ENCODE data around the gene MUL1. TPM values are rescaled to one million over a fixed set of nuclear protein-coding genes. Genes with fewer than 3 reads are reported as not detected.

MUL1 gene
- total RNA-seq, 1 donor from 2014 or later, result 34.5 TPM

DNA sequence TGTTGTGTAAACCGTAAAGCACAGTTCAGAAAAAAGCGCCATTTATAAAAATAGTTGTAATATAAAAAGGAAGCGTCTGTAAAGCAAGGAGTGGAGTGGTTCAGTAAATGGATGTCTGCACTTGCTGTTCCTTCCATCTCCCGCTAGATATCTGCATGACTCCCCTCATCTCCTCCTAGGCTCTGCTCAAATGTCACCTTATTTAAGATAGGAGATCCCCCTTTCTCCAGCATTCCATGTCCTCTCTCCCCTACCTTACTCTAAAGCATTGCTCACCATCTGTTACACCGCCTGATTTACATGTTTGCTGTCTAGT, 745 bp downstream of the MUL1 start:
- Histone ChIP-seq H3K4me3 (peak overlapping the region; percentile 95), H3K27ac (peak overlapping the region; percentile 89), H3K27me3 (peaks cover 6% of the 10 kb centered on the region), H3K4me1 (peaks cover 19% of the 10 kb centered on the region), H3K36me3 (peaks cover 14% of the 10 kb centered on the region), H3K9me3 (no peaks in the 10 kb centered on the region)
- intact Hi-C loops (cut with DNase I), result no loop called here
- TF ChIP-seq, protein P1, sequence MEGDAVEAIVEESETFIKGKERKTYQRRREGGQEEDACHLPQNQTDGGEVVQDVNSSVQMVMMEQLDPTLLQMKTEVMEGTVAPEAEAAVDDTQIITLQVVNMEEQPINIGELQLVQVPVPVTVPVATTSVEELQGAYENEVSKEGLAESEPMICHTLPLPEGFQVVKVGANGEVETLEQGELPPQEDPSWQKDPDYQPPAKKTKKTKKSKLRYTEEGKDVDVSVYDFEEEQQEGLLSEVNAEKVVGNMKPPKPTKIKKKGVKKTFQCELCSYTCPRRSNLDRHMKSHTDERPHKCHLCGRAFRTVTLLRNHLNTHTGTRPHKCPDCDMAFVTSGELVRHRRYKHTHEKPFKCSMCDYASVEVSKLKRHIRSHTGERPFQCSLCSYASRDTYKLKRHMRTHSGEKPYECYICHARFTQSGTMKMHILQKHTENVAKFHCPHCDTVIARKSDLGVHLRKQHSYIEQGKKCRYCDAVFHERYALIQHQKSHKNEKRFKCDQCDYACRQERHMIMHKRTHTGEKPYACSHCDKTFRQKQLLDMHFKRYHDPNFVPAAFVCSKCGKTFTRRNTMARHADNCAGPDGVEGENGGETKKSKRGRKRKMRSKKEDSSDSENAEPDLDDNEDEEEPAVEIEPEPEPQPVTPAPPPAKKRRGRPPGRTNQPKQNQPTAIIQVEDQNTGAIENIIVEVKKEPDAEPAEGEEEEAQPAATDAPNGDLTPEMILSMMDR (IDR thresholded peaks at IDR 0.05), result no peak
- ATAC-seq (no peak), DNase-seq (no peak)

DNA sequence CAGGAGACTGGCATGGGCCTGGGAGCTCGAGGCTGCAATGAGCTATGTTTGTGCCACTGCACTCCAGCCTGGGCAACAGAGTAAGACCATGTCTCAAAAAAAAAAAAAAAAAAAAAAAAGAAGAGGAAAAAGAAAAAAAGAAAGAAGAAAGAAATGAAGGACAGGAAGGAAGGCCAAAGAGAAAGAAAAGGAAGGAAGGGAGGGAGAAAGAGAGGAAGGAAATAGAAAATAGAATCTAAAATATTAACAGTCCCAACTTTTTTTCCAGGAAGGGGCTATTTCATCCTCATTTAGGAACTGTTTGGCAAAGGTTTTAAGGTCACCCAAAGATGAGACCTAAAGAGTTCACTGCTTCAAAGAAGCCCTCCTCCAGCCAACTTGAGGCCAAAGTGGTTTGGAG, 2.5 kb downstream of the MUL1 start:
- no peak overlapping the region for H3K27ac ChIP-seq
- H3K4me1 ChIP-seq, result peaks cover 19% of the 10 kb centered on the region
- no peak overlapping the region for H3K4me3 ChIP-seq
- no peaks in the 10 kb centered on the region for H3K27me3 ChIP-seq
- ATAC-seq (no peak), DNase-seq (no peak)
- intact Hi-C loops (cut with DNase I), result no loop called here
- TF ChIP-seq, protein P1 (IDR thresholded peaks at IDR 0.05), result no peak
- H3K9me3 ChIP-seq, result no peaks in the 10 kb centered on the region
- H3K36me3 ChIP-seq, result peaks cover 31% of the 10 kb centered on the region

DNA sequence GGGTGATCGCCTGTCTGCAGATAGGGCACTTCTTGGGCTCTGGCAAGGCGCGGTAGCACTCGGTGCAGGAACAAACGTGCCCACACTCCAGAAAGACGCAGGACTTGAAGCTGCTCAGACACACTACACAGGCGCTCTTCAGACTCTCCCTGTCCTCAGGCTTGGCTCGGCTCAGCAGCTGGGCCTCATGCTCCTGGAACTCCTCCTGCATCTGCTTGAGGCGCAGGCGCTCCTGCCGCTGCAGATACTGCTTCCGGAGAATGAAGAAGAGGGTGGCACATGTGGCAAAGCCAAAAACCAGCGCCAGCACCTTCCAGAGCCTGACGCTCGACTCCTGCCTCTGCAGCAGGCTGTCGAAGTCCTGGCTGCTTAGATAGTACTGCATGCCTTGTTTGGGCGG, 7.2 kb downstream of the MUL1 start:
- TF ChIP-seq, protein P1 (IDR thresholded peaks at IDR 0.05), result no peak
- peaks cover 54% of the 10 kb centered on the region for H3K36me3 ChIP-seq
- peaks cover 9% of the 10 kb centered on the region for H3K4me1 ChIP-seq

DNA sequence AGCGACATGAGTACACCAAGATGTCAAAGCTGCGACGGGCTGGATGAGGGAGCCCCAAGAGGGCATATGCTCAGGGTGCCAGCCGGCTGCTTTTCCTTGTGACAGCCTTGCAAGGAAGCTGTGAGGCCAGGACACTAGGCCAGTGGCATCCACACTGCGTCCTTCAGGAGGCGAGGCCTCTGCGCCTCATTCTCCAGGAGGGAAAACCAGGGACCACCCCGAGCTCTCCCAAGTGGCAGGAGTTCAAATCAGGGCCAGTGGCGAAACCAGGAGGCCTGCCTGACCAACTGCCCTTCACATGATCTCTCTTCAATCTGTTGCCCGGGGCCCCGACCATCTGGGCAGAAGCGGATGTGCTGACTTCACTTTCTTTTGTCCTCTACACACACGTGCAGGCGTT, 8.2 kb downstream of the MUL1 start:
- intact Hi-C loops (cut with DNase I), result loop anchor here (10.0 kb wide), 1 partner anchor 125 kb away; no protein-coding TSS in a partner anchor
- Histone ChIP-seq H3K36me3 (peaks cover 54% of the 10 kb centered on the region), H3K4me3 (no peak overlapping the region), H3K4me1 (peaks cover 1% of the 10 kb centered on the region), H3K9me3 (no peaks in the 10 kb centered on the region), H3K27ac (no peak overlapping the region), H3K27me3 (no peaks in the 10 kb centered on the region)
- ATAC-seq, result no peak
- TF ChIP-seq, protein P1 (IDR thresholded peaks at IDR 0.05), result no peak
- no peak for DNase-seq

More for the DNA sequence above, 7.2 kb downstream of the MUL1 start:
- Histone ChIP-seq H3K9me3 (no peaks in the 10 kb centered on the region), H3K4me3 (no peak overlapping the region), H3K27me3 (no peaks in the 10 kb centered on the region), H3K27ac (no peak overlapping the region)
- no peak for DNase-seq
- ATAC-seq, result no peak
- intact Hi-C loops (cut with DNase I), result no loop called here

DNA sequence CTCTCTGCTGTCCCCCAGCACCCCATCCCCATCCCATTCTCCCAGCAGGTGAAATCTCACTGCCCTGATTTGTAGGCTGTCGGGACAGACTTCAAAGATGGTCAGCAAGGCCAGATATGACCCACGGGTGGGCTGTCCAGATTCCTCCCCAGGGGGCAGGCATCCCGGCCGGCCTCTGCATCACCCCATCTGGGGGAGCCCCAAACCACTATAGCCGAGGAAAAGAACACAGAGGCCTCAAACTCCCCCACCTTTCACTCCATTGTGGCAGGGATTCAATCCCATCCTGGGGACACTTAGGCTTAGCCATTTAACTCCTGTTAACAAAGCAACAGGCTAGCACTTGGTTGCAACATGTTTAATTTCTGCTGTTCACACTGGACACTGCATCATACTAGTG, 8.8 kb downstream of the MUL1 start:
- Histone ChIP-seq H3K9me3 (no peaks in the 10 kb centered on the region), H3K4me1 (peaks cover 7% of the 10 kb centered on the region), H3K4me3 (no peak overlapping the region), H3K27ac (no peak overlapping the region), H3K36me3 (peaks cover 54% of the 10 kb centered on the region), H3K27me3 (no peaks in the 10 kb centered on the region)
- ATAC-seq, result no peak
- intact Hi-C loops (cut with DNase I), result loop anchor here (10.0 kb wide), 1 partner anchor 124 kb away; no protein-coding TSS in a partner anchor
- DNase-seq, result no peak
- TF ChIP-seq, protein P1 (IDR thresholded peaks at IDR 0.05), result no peak

DNA sequence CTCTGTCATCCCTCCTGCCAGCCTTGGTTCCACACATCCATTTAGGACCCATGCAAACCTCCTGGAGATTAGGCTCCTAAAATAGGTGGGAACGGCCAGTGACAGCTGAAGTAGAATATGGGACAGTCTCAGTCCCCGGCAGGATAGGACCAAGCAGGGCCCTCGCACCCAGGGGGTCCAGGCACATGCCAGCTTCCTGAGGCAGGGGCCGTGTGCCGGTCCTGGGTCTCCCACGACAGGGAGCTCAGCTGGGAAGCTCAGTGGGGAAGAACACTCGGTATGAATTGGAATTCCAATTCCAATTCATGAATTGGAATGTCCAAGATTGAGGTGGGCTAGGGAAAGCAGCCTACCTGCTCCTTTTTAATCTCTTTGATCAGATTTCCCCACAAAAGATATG, 9.8 kb downstream of the MUL1 start:
- Histone ChIP-seq H3K27ac (no peak overlapping the region), H3K9me3 (no peaks in the 10 kb centered on the region), H3K27me3 (no peaks in the 10 kb centered on the region), H3K4me1 (peaks cover 15% of the 10 kb centered on the region), H3K36me3 (peaks cover 49% of the 10 kb centered on the region), H3K4me3 (no peak overlapping the region)
- no peak for ATAC-seq
- TF ChIP-seq, protein P1 (IDR thresholded peaks at IDR 0.05), result no peak
- no peak for DNase-seq
- intact Hi-C loops (cut with DNase I), result loop anchor here (10.0 kb wide), 1 partner anchor 123 kb away; no protein-coding TSS in a partner anchor
